ENCODE data around the gene TMEM109.

DNA sequence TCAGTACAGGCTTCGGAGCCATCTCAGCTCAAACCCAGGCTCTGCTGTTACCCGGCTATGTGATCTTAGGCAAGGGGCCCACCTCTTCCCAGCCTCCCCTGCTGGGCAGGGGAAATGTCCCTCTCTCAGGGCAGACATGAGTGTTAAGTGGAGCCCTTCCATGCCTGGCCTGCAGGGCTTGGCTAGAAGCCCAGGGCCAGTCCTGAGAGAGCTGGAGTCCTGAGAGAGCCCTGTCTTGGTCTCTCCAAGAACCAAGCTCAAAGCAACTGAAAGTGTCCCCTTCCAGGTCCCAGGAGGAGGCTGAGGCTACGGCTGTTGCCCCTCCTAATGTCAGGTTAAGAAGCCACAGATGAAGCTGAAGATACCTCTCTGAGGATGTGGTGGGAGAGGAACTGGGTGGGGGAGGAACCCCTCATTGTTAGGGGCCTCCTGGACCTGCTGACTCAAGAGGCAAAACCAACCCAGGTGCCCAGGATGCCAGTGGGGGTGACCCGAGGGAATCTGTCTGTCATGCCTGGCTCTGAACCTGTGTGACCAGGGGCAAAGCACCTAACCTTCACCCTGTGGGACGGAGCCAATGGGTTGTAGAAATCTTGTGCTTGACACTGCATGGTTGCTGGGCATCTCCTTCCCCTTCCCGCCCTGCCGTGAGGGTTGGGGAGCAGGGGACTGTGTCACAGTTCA, 42.4 kb upstream of the TMEM109 start:
- TF ChIP-seq, protein P1, sequence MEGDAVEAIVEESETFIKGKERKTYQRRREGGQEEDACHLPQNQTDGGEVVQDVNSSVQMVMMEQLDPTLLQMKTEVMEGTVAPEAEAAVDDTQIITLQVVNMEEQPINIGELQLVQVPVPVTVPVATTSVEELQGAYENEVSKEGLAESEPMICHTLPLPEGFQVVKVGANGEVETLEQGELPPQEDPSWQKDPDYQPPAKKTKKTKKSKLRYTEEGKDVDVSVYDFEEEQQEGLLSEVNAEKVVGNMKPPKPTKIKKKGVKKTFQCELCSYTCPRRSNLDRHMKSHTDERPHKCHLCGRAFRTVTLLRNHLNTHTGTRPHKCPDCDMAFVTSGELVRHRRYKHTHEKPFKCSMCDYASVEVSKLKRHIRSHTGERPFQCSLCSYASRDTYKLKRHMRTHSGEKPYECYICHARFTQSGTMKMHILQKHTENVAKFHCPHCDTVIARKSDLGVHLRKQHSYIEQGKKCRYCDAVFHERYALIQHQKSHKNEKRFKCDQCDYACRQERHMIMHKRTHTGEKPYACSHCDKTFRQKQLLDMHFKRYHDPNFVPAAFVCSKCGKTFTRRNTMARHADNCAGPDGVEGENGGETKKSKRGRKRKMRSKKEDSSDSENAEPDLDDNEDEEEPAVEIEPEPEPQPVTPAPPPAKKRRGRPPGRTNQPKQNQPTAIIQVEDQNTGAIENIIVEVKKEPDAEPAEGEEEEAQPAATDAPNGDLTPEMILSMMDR (IDR thresholded peaks at IDR 0.05; ENCODE audit: low read depth, low read length) = no peak
- no peak for TF ChIP-seq EZH2phosphoT487 (IDR thresholded peaks at IDR 0.05; ENCODE audit: low read depth)

Data from OCI-LY3 (cell line).